K562 (cell line): ENCODE measurements around the gene YBX2. TPM values are rescaled to one million over a fixed set of nuclear protein-coding genes. Genes with fewer than 3 reads are reported as not detected.
A peak's percentile ranks its signal among the peaks of the same experiment; 100 is the strongest.

ENCODE experiments used
- ATAC-seq: fragments of 200-7000 bp; cut with Tn5 transposase; 3 replicates; pipeline ENCODE4 v1.9.1; 2020; ENCODE audit warnings: moderate library complexity
- BruUV-seq: library from RNA; stranded (reverse); fragments of 400-500 nt; replicated peaks from 2 replicates; lab custom pipeline; 2021; lab: Mats Ljungman, UMichigan
- CTCF ChIA-PET: fragments of 300-600 bp; formaldehyde crosslinking; extraction: SDS; loops from one replicate; lab custom pipeline; 2021; ENCODE audit warnings: low intra/inter-chr PET ratio; lab: Yijun Ruan, JAX
- POLR2A ChIA-PET: fragments of 300-600, 350-650 bp; sonication (Branson Sonifier 250); formaldehyde crosslinking; extraction: SDS; loops from one replicate; lab custom pipeline; 2021; ENCODE audit warnings: antibody characterized with exemption, inconsistent platforms; lab: Yijun Ruan, JAX
- DNase-seq, 4 experiments: peaks; one replicate each; pipeline versions ENCODE4 v3.0.0 to v3.0.0-alpha.2; 2011 to 2018; ENCODE audit warnings: low spot score in 3 of 4, mixed read lengths in 3 of 4; ENCODE audit errors: extremely low read depth in 1 of 4
- FAIRE-seq: peaks from 2 replicates; lab custom pipeline; 2011; peaks lifted over from hg19 to GRCh38; lab: Jason Lieb, UNC
- H2AFZ ChIP-seq: 2 replicates; pipeline ENCODE4 v1.6.0; 2011; ENCODE audit warnings: low read depth, low read length, control low read depth, inconsistent platforms
- H3K27ac ChIP-seq: fragments of 200-600 bp; 3 replicates; pipeline ENCODE4 v1.8.0; 2011; ENCODE audit warnings: low read depth, mild to moderate bottlenecking, control low read depth, inconsistent platforms, low read length, moderate library complexity, mixed read lengths; ENCODE audit errors: extremely low read depth
- H3K27me3 ChIP-seq, 2 experiments: fragments of 300-600 bp in 1 of 2; 2 replicates in 1 of 2; 3 replicates in 1 of 2; pipeline versions ENCODE4 v1.6.0 to v1.8.0; 2011; ENCODE audit warnings: inconsistent platforms in 2 of 2, low read length in 2 of 2, mild to moderate bottlenecking in 1 of 2, mixed read lengths in 1 of 2, moderate library complexity in 1 of 2; ENCODE audit not compliant: control insufficient read depth in 2 of 2, insufficient read depth in 2 of 2
- H3K36me3 ChIP-seq: fragments of 300-600 bp; 3 replicates; pipeline ENCODE4 v1.8.0; 2011; ENCODE audit warnings: mild to moderate bottlenecking, low read length, inconsistent platforms; ENCODE audit not compliant: control insufficient read depth, insufficient read depth
- H3K4me1 ChIP-seq, 2 experiments: fragments of 200-600 bp in 1 of 2; replicated peaks in 1 of 2; 2 replicates in 1 of 2; 3 replicates in 1 of 2; pipeline versions ENCODE4 v1.5.1 to v1.8.0; 2011; ENCODE audit warnings: inconsistent platforms in 2 of 2, low read length in 2 of 2, mild to moderate bottlenecking in 1 of 2, mixed read lengths in 1 of 2, moderate library complexity in 1 of 2; ENCODE audit not compliant: control insufficient read depth in 2 of 2, insufficient read depth in 2 of 2
- H3K4me2 ChIP-seq: 2 replicates; pipeline ENCODE4 v1.6.1; 2011; ENCODE audit warnings: low read length, control low read depth, inconsistent platforms, mixed read lengths; ENCODE audit not compliant: insufficient read depth
- H3K4me3 ChIP-seq: fragments of 200-600 bp; sonication (generic), shearing (Covaris generic); 2 replicates; pipeline ENCODE4 v1.5.1; 2016; ENCODE audit warnings: control low read depth, inconsistent platforms
- H3K79me2 ChIP-seq: fragments of 200-600 bp; 3 replicates; pipeline ENCODE4 v1.8.0; 2011; ENCODE audit warnings: low read length, inconsistent platforms; ENCODE audit not compliant: control insufficient read depth, insufficient read depth
- H3K9ac ChIP-seq, 2 experiments: 2 replicates each; pipeline versions ENCODE4 v1.6.0 to v1.6.1; 2011; ENCODE audit warnings: low read depth in 2 of 2, low read length in 2 of 2, control low read depth in 1 of 2, inconsistent platforms in 1 of 2, mild to moderate bottlenecking in 1 of 2, mixed read lengths in 1 of 2; ENCODE audit not compliant: insufficient read depth in 1 of 2
- H3K9me1 ChIP-seq: one replicate; pipeline ENCODE4 v1.6.0; 2011; ENCODE audit warnings: inconsistent platforms, mild to moderate bottlenecking, low read length, moderate library complexity; ENCODE audit not compliant: control insufficient read depth, insufficient read depth
- H3K9me3 ChIP-seq: replicated peaks from 2 replicates; pipeline ENCODE4 v1.5.1; 2011; ENCODE audit warnings: low read depth, low read length, inconsistent platforms; ENCODE audit not compliant: control insufficient read depth, insufficient read depth
- H4K20me1 ChIP-seq: replicated peaks from 2 replicates; pipeline ENCODE4 v1.6.1; 2011; ENCODE audit warnings: low read length, inconsistent platforms, mixed read lengths; ENCODE audit not compliant: control insufficient read depth, insufficient read depth
- CTCFL ChIP-seq: IDR thresholded peaks from 2 replicates; pipeline ENCODE4 v1.6.1; 2011; ENCODE audit warnings: borderline replicate concordance, low read depth, mild to moderate bottlenecking, moderate library complexity, low read length; ENCODE audit not compliant: insufficient read depth, poor library complexity, severe bottlenecking
- PHB2 ChIP-seq: fragments of 450-650 bp; IDR thresholded peaks from 2 replicates; pipeline ENCODE4 v1.6.1; 2017; ENCODE audit warnings: low read depth
- RAD21 ChIP-seq, 2 experiments: fragments of 250-450 bp in 1 of 2; fragments of 450-650 bp in 1 of 2; sonication (Bioruptor Pico) in 1 of 2; formaldehyde crosslinking in 1 of 2; IDR thresholded peaks in 1 of 2; conservative IDR thresholded peaks in 1 of 2; 2 replicates each; pipeline versions ENCODE4 v1.4.0 to v1.8.0; 2020 to 2022; ENCODE audit warnings: mild to moderate bottlenecking in 2 of 2, moderate library complexity in 1 of 2
- RBFOX2 ChIP-seq: fragments of 200-400 bp; formaldehyde crosslinking; IDR thresholded peaks from 2 replicates; pipeline ENCODE4 v1.6.1; 2017; ENCODE audit warnings: low read depth, mild to moderate bottlenecking, low read length, moderate library complexity
- REST ChIP-seq, 2 experiments: fragments of 450-650 bp; formaldehyde crosslinking in 1 of 2; IDR thresholded peaks; 2 replicates each; pipeline versions ENCODE4 v1.4.0 to v1.6.1; 2014 to 2020; ENCODE audit warnings: mild to moderate bottlenecking in 2 of 2, borderline replicate concordance in 1 of 2, low read depth in 1 of 2
- TSC22D4 ChIP-seq: fragments of 450-650 bp; IDR thresholded peaks from 2 replicates; pipeline ENCODE4 v1.6.1; 2016; ENCODE audit warnings: missing genetic modification characterization, missing biosample characterization, control low read depth
- WGBS: fragments of 100-300 bp; shearing (Covaris generic); methylation state at CpG from one replicate; pipeline ENCODE4 v1.1.6; 2016; ENCODE audit warnings: low coverage, mixed read lengths; ENCODE audit not compliant: insufficient coverage; ENCODE audit errors: missing lambda C conversion rate; 5-methylcytosine and 5-hydroxymethylcytosine counted together
- in situ Hi-C: fragments of 300-500 bp; cut with MboI; formaldehyde crosslinking; loops from 4 replicates; pipeline ENCODE4 v1.15.0; 2018; ENCODE audit warnings: inconsistent platforms, mixed read lengths
- intact Hi-C: fragments of 100-400 bp; cut with micrococcal nuclease; formaldehyde crosslinking; loops from 2 replicates; pipeline ENCODE4 v1.14.2; 2022
- polyA plus RNA-seq, 8 experiments: library from polyadenylated mRNA; depleted of rRNA in 4 of 8; stranded (reverse) in 5 of 8; unstranded in 3 of 8; fragments of >200 nt; fragmentation: Nextera tagmentation in 2 of 8; fragmentation: Illumina TruSeq in 1 of 8; extraction: Ambion mirVana in 2 of 8; extraction: Trizol in 1 of 8; gene quantifications; 2 replicates each; pipeline versions ENCODE4 v1.2.1 to v1.2.3, GENCODE V29; 2011 to 2014; ENCODE audit warnings: inconsistent platforms in 1 of 8, missing spikeins in 1 of 8
- total RNA-seq, 7 experiments: library from RNA; depleted of rRNA in 6 of 7; stranded (reverse); fragments of >200 nt in 6 of 7; fragmentation: Illumina TruSeq in 2 of 7; extraction: Trizol in 2 of 7; gene quantifications; 2 replicates each; pipeline versions ENCODE4 v1.2.1 to v1.2.3, GENCODE V29; 2011 to 2021; ENCODE audit warnings: low replicate concordance in 1 of 7
- TF ChIP-seq, protein P1 (sequence below): fragments of 250-450 bp; sonication (Bioruptor Pico); IDR thresholded peaks from 2 replicates; pipeline ENCODE4 v1.4.0; 2020; ENCODE audit warnings: borderline replicate concordance

The YBX2 gene
- total and polyA plus RNA-seq, 9 of the 15 experiments (the other 6 are each of a cell fraction or from before 2014, with no cell fraction given) = 0.03 to 0.59 (median 0.27) TPM; not detected in 6

DNA sequence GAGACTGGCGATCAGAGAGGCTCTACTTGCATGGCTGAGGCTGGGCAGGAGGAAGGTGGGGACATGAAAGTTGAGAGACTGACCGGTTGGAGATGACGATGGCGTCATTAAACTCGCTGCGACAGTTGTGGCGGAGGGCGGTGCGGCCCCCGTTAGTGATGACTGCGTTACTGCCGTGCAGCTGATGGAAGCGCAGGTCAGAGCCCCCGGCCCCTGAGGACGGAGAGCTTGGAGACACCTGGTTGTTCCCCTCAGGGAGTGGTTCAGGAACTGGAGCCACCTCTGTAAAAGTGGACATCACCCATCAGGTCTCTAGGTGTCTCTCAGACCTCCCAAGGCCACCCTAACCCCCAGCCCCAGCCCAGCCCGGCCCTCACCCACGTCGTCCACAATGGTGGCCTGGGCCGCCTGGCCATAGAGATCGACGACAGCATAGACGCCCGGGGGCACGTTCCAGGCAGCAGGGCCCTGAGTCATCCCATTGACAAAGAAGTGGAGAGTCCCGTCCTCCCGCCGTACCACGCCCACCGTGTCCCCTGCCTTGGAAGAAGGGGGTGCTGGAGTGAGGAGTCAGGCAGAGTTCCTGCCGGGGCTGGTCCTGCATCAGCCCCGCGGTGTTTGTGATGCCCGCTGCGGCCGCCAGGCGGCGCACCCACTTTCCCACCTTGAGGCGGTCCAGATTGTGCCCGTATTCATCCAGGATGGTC, 29.4 kb upstream of the YBX2 start:
- peak; percentile 82 for ATAC-seq
- Histone ChIP-seq H4K20me1 (no peaks in the 10 kb centered on the region), H3K9me3 (no peaks in the 10 kb centered on the region), H3K4me2 (no peak overlapping the region), H2AFZ (no peak overlapping the region), H3K36me3 (peaks cover 68% of the 10 kb centered on the region; the same call in 2 of the 3 replicates), H3K27ac (no peak overlapping the region), H3K4me1 (peaks cover 0 to 23% of the 10 kb centered on the region in 2 experiments; a peak in 3 of 5 replicates), H3K27me3 (no peaks in the 10 kb centered on the region), H3K9me1 (no peaks in the 10 kb centered on the region), H3K79me2 (peaks cover 14% of the 10 kb centered on the region), H3K9ac (peak overlapping the region in 1 of 2 experiments; percentile 43; a peak in 2 of 4 replicates), H3K4me3 (no peak overlapping the region)
- DNase-seq = peak; percentile 49 to 59 (median 53)
- ChIA-PET POLR2A (no interaction called here), CTCF (interaction anchor here (1.2 to 2.4 kb wide), 2 partner anchors 22 to 237 kb away, joined by 3 to 13 read pairs; no protein-coding TSS in a partner anchor)
- no TSS peak for BruUV-seq
- FAIRE-seq = no peak
- intact Hi-C loops = no loop called here
- in situ Hi-C loops = no loop called here
- 79% methylated on average over 27 of the region's 39 CpGs for WGBS
- TF ChIP-seq PHB2 (no peak), REST (IDR thresholded peaks at IDR 0.05; ENCODE audit: borderline replicate concordance) (peak; percentile 46; the same call in 1 of the 2 replicates), REST (CRISPR knock-in tag; IDR thresholded peaks at IDR 0.05; ENCODE audit: low read depth) (no peak), CTCFL (peak; percentile 51), RBFOX2 (0 out of 2 replicates have a peak, but pooled peaks have one; percentile 24), RAD21 (CRISPR knock-in tag; conservative IDR thresholded peaks at IDR 0.05 in 1 of 2, IDR thresholded peaks at IDR 0.05 in 1 of 2) (peak in 1 of 2 experiments; percentile 65; a peak in 3 of 4 replicates), TSC22D4 (tag) (no peak)
- TF ChIP-seq, protein P1, sequence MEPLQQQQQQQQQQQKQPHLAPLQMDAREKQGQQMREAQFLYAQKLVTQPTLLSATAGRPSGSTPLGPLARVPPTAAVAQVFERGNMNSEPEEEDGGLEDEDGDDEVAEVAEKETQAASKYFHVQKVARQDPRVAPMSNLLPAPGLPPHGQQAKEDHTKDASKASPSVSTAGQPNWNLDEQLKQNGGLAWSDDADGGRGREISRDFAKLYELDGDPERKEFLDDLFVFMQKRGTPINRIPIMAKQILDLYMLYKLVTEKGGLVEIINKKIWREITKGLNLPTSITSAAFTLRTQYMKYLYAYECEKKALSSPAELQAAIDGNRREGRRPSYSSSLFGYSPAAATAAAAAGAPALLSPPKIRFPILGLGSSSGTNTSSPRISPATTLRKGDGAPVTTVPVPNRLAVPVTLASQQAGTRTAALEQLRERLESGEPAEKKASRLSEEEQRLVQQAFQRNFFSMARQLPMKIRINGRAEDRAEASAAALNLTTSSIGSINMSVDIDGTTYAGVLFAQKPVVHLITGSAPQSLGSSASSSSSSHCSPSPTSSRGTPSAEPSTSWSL (CRISPR knock-in tag) = no peak
